Kidney epithelial cell (primary cell): ENCODE results near the gene PPP1R14C. TPM values are rescaled to one million over a fixed set of nuclear protein-coding genes. Genes with fewer than 3 reads are reported as not detected.

Experiments
- DNase-seq: peaks from one replicate; pipeline ENCODE4 v3.0.0-alpha.2; 2010; ENCODE audit warnings: low read depth
- H3K27me3 ChIP-seq: 2 replicates; pipeline ENCODE4 v1.6.0; 2011; ENCODE audit warnings: low read length; ENCODE audit not compliant: control insufficient read depth, insufficient read depth
- H3K36me3 ChIP-seq: 2 replicates; pipeline ENCODE4 v1.5.1; 2011; ENCODE audit warnings: low read length; ENCODE audit not compliant: control insufficient read depth, insufficient read depth
- H3K4me3 ChIP-seq: 2 replicates; pipeline ENCODE4 v1.5.1; 2011; ENCODE audit warnings: low read depth, mild to moderate bottlenecking, control low read depth, low read length
- total RNA-seq: library from RNA; depleted of rRNA; stranded (reverse); fragments of >200 nt; gene quantifications from 2 replicates; pipeline ENCODE4 v1.2.3, GENCODE V29; 2015
- TF ChIP-seq, protein P1 (sequence below): IDR thresholded peaks from 2 replicates; pipeline ENCODE4 v1.5.1; 2011; ENCODE audit warnings: mild to moderate bottlenecking, moderate library complexity, low read length, control low read depth, inconsistent platforms; ENCODE audit not compliant: insufficient read depth, poor library complexity, severe bottlenecking

The PPP1R14C gene
- total RNA-seq, 1 donor from 2014 or later = 45.5 TPM

DNA sequence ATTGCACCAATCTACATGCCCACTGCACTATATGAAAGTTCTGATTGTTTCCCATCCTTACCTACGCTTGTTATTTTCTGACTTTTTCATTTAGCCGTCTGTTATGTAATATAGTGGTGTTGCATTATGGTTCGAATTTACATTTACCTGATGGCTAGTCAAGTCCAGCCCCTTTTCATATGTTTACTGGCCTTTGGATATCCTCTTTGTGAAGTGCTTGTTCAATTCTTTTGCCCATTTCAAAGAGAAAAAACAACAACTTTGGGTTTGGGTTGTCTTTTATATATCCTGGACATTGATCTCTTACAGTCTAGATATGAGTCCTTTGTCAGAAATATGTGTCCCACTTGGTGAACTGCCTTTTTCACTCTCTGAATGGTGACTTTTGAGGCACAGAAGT lies 21.1 kb downstream of the PPP1R14C start:
- Histone ChIP-seq H3K27me3 (no peaks in the 10 kb centered on the region), H3K36me3 (no peaks in the 10 kb centered on the region), H3K4me3 (no peak overlapping the region)
- TF ChIP-seq, protein P1, sequence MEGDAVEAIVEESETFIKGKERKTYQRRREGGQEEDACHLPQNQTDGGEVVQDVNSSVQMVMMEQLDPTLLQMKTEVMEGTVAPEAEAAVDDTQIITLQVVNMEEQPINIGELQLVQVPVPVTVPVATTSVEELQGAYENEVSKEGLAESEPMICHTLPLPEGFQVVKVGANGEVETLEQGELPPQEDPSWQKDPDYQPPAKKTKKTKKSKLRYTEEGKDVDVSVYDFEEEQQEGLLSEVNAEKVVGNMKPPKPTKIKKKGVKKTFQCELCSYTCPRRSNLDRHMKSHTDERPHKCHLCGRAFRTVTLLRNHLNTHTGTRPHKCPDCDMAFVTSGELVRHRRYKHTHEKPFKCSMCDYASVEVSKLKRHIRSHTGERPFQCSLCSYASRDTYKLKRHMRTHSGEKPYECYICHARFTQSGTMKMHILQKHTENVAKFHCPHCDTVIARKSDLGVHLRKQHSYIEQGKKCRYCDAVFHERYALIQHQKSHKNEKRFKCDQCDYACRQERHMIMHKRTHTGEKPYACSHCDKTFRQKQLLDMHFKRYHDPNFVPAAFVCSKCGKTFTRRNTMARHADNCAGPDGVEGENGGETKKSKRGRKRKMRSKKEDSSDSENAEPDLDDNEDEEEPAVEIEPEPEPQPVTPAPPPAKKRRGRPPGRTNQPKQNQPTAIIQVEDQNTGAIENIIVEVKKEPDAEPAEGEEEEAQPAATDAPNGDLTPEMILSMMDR = no peak
- DNase-seq = no peak

DNA sequence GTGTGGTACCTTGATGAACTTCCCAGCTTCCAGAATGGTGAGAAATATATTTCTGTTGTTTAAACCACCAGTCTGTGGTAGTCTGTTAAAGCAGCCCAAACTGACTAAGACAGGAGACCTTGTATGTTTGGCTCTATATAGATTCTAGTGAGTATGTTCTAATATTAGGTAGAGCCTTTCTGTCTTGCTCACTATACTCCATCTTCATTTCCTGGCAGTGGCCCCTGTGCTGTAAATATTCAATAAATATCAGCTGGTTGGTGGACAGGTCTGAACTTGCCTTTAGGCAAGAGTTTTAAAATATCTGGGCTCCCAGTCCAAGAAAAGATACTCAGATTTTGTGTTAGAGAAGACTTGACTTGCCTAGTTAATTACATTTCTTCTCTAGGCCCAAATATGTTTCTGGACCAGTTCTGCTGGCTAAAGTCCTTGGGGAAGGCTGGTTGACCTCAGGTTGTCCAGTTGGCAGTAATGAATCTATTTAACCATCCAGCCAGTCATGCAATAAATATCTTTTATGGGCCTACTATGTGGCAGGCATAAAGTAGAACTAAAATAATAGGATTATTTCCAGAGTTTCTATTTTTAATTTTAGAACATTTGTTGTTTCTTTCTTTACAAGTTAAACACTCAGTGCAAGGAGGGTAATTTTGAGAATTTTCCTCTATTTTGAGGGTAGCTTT lies 22.3 kb downstream of the PPP1R14C start:
- TF ChIP-seq, protein P1 = no peak
- H3K27me3 ChIP-seq = no peaks in the 10 kb centered on the region
- no peak for DNase-seq
- no peak overlapping the region for H3K4me3 ChIP-seq
- no peaks in the 10 kb centered on the region for H3K36me3 ChIP-seq

DNA sequence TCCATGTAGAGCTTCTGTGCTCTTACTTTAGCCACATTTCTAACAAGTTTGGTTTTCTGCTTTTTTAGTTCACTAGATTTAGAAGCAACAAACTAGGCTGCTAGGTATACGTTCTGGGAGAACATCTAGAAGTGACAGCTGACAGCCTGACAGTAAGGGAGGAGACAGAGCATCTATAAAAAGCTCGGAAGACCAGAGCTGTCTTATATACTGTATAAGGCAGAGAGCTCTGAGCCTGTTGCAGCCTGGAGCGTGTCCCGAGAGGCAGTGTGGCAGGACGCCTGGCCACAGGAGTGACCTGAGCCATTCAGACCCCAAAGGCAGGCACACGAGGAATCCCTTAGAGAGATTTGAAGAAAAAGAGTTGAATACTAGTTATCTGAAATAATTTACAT lies 24.6 kb downstream of the PPP1R14C start:
- no peak for DNase-seq

DNA sequence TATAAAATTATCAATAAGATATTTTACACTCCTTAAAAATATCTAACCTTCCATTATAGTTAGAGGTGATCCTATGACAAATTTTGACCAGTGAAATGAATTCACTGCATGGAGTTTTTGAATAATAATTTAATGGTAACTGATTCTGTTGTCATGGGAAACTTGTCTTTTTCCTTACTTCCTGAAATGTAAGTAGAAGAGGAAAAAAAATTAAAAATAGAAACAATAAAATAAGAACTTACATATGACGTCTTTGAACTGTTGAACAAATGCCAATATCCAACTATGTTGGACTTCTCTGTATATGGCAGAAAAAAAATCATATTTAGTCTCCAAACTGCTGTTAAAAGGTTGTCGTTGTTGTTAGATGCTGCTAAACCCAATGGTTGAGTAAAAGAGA lies 26.3 kb downstream of the PPP1R14C start:
- Histone ChIP-seq H3K4me3 (no peak overlapping the region), H3K36me3 (no peaks in the 10 kb centered on the region), H3K27me3 (no peaks in the 10 kb centered on the region)
- no peak for DNase-seq
- TF ChIP-seq, protein P1 = no peak

More for the DNA sequence above, 24.6 kb downstream of the PPP1R14C start:
- TF ChIP-seq, protein P1 = no peak
- Histone ChIP-seq H3K4me3 (no peak overlapping the region), H3K27me3 (no peaks in the 10 kb centered on the region), H3K36me3 (no peaks in the 10 kb centered on the region)

DNA sequence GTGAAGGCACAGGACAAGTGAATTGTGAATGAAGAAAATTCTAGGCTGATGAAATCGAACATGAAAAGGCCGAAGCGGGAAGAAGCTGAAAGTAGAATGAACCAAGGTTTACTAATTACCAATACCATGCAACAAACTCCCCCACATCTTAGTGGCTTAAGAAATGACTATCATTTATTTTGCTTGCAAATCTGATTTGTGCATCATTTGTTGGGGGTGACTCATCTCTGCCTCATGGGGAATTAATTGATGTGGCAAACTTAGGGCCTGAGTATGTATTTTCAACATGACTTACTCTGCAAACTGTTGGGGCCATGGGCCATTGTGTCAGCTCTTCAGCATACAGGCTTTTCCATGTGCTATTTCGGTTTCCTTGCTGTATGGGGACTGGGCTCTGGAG lies 26.8 kb downstream of the PPP1R14C start:
- no peaks in the 10 kb centered on the region for H3K36me3 ChIP-seq
- TF ChIP-seq, protein P1 = no peak
- H3K27me3 ChIP-seq = no peaks in the 10 kb centered on the region
- DNase-seq = no peak
- no peak overlapping the region for H3K4me3 ChIP-seq

DNA sequence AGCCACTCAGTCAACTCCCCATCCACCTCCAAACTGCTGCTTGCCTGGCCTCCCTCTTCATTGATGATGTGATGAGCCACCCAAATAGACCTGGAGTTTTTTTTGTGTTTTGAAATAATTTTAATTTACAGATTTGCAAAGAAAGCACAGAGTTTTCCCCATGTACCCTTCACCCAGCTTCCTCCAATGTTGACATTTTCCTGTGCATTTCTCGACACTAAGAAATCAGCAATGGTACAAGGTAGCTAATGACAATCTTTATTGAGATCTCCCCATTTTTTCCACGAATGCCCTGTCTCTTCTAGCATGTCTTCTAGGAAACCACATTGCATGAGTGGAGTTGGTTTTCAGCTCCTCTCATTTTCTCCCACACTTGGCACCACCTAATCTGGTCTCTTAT lies 30.1 kb downstream of the PPP1R14C start:
- H3K27me3 ChIP-seq = no peaks in the 10 kb centered on the region
- no peak for DNase-seq
- H3K4me3 ChIP-seq = no peak overlapping the region
- TF ChIP-seq, protein P1 = no peak
- no peaks in the 10 kb centered on the region for H3K36me3 ChIP-seq
